ENCODE results near the gene TSPAN18. TPM values are rescaled to one million over a fixed set of nuclear protein-coding genes. Genes with fewer than 3 reads are reported as not detected.

The TSPAN18 gene
- polyA plus RNA-seq, 1 of the 3 experiments (the other 2 are of a cell fraction), result 0.72 TPM

GRCh38 chr11:44876906-44877305 lies 150.1 kb downstream of the TSPAN18 start:
- no peak overlapping the region for H3K4me3 ChIP-seq (ENCODE audit: low read depth in 2 of 2, low read length in 1 of 2)
- TF ChIP-seq FOXJ3 (CRISPR knock-in tag; IDR thresholded peaks at IDR 0.05) (no peak), EP300 (IDR thresholded peaks at IDR 0.05; ENCODE audit: borderline replicate concordance in 1 of 2, low read depth in 1 of 2, low read length in 1 of 2) (no peak)
- no peaks in the 10 kb centered on the region for H3K79me2 ChIP-seq (ENCODE audit: insufficient read depth)
- no peaks in the 10 kb centered on the region for H3K27me3 ChIP-seq (ENCODE audit: insufficient read depth)
- H3K4me1 ChIP-seq (ENCODE audit: control insufficient read depth in 1 of 2, insufficient read depth in 2 of 2, low read depth in 1 of 2, low read length in 1 of 2), result peaks cover 0 to 28% of the 10 kb centered on the region in 2 experiments; a peak in 2 of 4 replicates
- POLR2A ChIA-PET, result no interaction called here
- no peak overlapping the region for H2AFZ ChIP-seq (ENCODE audit: low read depth)
- DNase-seq, result no peak
- H3F3A ChIP-seq (replicated peaks; ENCODE audit: insufficient read depth), result no peaks in the 10 kb centered on the region
- 82% methylated on average over 10 of the region's 12 CpGs for WGBS (ENCODE audit: low lambda C conversion rate)
- no peak overlapping the region for H3K4me2 ChIP-seq
- no peaks in the 10 kb centered on the region for H3K9me3 ChIP-seq
- no peaks in the 10 kb centered on the region for H4K20me1 ChIP-seq (ENCODE audit: insufficient read depth)
- CTCF ChIA-PET, result interaction anchor here (1.8 to 2.1 kb wide), 2 partner anchors 102 to 256 kb away, joined by 5 to 9 read pairs; no protein-coding TSS in a partner anchor
- no peak overlapping the region for H3K27ac ChIP-seq (ENCODE audit: low read depth in 2 of 2, low read length in 1 of 2)
- no peak overlapping the region for H3K9ac ChIP-seq
- no peaks in the 10 kb centered on the region for H3K36me3 ChIP-seq (replicated peaks in 1 of 2; ENCODE audit: control insufficient read depth in 1 of 2, insufficient read depth in 2 of 2, low read length in 1 of 2)
- H3K9me2 ChIP-seq, result no peaks in the 10 kb centered on the region

- Histone ChIP-seq H3K4me3 (ENCODE audit: low read depth in 2 of 2, low read length in 1 of 2) (no peak overlapping the region), H3K9me2 (no peaks in the 10 kb centered on the region), H3K79me2 (ENCODE audit: insufficient read depth) (no peaks in the 10 kb centered on the region), H3K27me3 (ENCODE audit: insufficient read depth) (no peaks in the 10 kb centered on the region), H3K9me3 (no peaks in the 10 kb centered on the region), H2AFZ (ENCODE audit: low read depth) (no peak overlapping the region), H4K20me1 (ENCODE audit: insufficient read depth) (no peaks in the 10 kb centered on the region), H3K27ac (ENCODE audit: low read depth in 2 of 2, low read length in 1 of 2) (no peak overlapping the region; a peak in 1 of 4 replicates), H3K36me3 (replicated peaks in 1 of 2; ENCODE audit: control insufficient read depth in 1 of 2, insufficient read depth in 2 of 2, low read length in 1 of 2) (no peaks in the 10 kb centered on the region), H3K4me2 (no peak overlapping the region), H3K9ac (no peak overlapping the region), H3K4me1 (ENCODE audit: control insufficient read depth in 1 of 2, insufficient read depth in 2 of 2, low read depth in 1 of 2, low read length in 1 of 2) (peaks cover 0 to 28% of the 10 kb centered on the region in 2 experiments; a peak in 2 of 4 replicates), H3F3A (replicated peaks; ENCODE audit: insufficient read depth) (no peaks in the 10 kb centered on the region)
- ChIA-PET CTCF (interaction anchor here (1.0 to 1.8 kb wide), 2 partner anchors 33 to 256 kb away, joined by 3 to 5 read pairs; no protein-coding TSS in a partner anchor), POLR2A (no interaction called here)
- WGBS (ENCODE audit: low lambda C conversion rate), result 74% methylated on average over 25 of the region's 26 CpGs
- no peak for DNase-seq
- TF ChIP-seq NRF1 (IDR thresholded peaks at IDR 0.05; ENCODE audit: low read depth, low read length), result no peak
- TF ChIP-seq CTCF (IDR thresholded peaks at IDR 0.05), result no peak
- no peak for TF ChIP-seq RFX5 (IDR thresholded peaks at IDR 0.05; ENCODE audit: low read length)
- TF ChIP-seq MAX (IDR thresholded peaks at IDR 0.05; ENCODE audit: low read depth), result no peak
- TF ChIP-seq FOXJ3 (CRISPR knock-in tag; IDR thresholded peaks at IDR 0.05), result no peak
- TF ChIP-seq POLR2AphosphoS5 (IDR thresholded peaks at IDR 0.05; ENCODE audit: low read depth, low read length), result no peak
- TF ChIP-seq CHD2 (IDR thresholded peaks at IDR 0.05; ENCODE audit: low read length, partially characterized antibody), result no peak
- TF ChIP-seq RCOR1 (IDR thresholded peaks at IDR 0.05; ENCODE audit: low read length), result no peak
- TF ChIP-seq TEAD4 (IDR thresholded peaks at IDR 0.05; ENCODE audit: borderline replicate concordance, insufficient read depth), result no peak
- no peak for TF ChIP-seq RXRA (IDR thresholded peaks at IDR 0.05; ENCODE audit: borderline replicate concordance, low read depth)
- no peak for TF ChIP-seq USF1 (IDR thresholded peaks at IDR 0.05; ENCODE audit: borderline replicate concordance, low read depth)
- TF ChIP-seq MEF2A (IDR thresholded peaks at IDR 0.05; ENCODE audit: borderline replicate concordance, low read depth), result no peak
- TF ChIP-seq TAF1 (IDR thresholded peaks at IDR 0.05; ENCODE audit: borderline replicate concordance, low read depth, low read length), result no peak
- TF ChIP-seq FOXM1 (IDR thresholded peaks at IDR 0.05; ENCODE audit: low read depth), result no peak
- no peak for TF ChIP-seq MXI1 (IDR thresholded peaks at IDR 0.05; ENCODE audit: low read depth, low read length)
- TF ChIP-seq REST (IDR thresholded peaks at IDR 0.05; ENCODE audit: low read depth, low read length), result no peak
Measured at GRCh38 chr11:44877571-44878497, 151.1 kb downstream of the TSPAN18 start.
